ENCODE data around the gene HECTD1. TPM values are rescaled to one million over a fixed set of nuclear protein-coding genes. Genes with fewer than 3 reads are reported as not detected.
"Not testable (repeated sequence)": the region's sequence is repeated elsewhere in the genome, so short reads cannot be mapped to it uniquely, and the experiment has no call there.

Gene HECTD1
- total and polyA plus RNA-seq, 3 donors from 2014 or later: 124 to 235 (median 232) TPM

DNA sequence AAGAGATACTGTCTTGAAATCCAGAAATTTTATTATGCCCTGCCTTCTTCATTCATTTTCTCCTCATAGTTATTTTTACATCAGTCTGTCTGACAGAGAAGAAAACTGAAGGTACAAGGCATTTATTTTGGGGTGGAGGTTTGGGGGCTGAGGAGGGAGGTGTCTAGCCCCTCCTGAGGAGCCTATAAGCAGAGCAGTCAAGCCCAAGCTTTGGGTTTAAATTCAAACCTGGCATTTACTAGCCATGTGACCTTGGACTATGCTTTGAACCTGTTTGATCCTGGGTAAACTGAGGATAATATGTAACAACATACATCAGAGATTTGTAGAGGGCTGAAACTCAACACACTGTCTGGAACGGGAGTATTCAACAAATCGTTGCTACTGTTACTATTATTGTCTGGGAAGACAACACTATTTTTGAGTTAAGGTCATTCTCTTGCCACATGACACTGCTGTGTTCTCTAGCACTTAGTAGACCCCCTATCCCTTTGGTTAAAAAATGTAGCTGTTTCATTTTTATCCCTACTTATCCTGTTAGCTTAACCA, 115.4 kb downstream of the HECTD1 start:
- DNase-seq: no peak
- Histone ChIP-seq H3K36me3 (ENCODE audit: low read depth, missing control alignments) (no peaks in the 10 kb centered on the region), H3K27ac (no peak overlapping the region), H3K27me3 (no peaks in the 10 kb centered on the region), H3K9me3 (no peaks in the 10 kb centered on the region), H3K4me1 (no peaks in the 10 kb centered on the region), H3K4me3 (no peak overlapping the region)
- intact Hi-C loops (cut with DNase I; ENCODE audit: low total_unique reads): no loop called here
- WGBS, 2 donors: 42 to 50% methylated on average over 2 of the region's 2 CpGs
- TF ChIP-seq CTCF (IDR thresholded peaks at IDR 0.05) (no peak), POLR2A (IDR thresholded peaks at IDR 0.05) (no peak)

DNA sequence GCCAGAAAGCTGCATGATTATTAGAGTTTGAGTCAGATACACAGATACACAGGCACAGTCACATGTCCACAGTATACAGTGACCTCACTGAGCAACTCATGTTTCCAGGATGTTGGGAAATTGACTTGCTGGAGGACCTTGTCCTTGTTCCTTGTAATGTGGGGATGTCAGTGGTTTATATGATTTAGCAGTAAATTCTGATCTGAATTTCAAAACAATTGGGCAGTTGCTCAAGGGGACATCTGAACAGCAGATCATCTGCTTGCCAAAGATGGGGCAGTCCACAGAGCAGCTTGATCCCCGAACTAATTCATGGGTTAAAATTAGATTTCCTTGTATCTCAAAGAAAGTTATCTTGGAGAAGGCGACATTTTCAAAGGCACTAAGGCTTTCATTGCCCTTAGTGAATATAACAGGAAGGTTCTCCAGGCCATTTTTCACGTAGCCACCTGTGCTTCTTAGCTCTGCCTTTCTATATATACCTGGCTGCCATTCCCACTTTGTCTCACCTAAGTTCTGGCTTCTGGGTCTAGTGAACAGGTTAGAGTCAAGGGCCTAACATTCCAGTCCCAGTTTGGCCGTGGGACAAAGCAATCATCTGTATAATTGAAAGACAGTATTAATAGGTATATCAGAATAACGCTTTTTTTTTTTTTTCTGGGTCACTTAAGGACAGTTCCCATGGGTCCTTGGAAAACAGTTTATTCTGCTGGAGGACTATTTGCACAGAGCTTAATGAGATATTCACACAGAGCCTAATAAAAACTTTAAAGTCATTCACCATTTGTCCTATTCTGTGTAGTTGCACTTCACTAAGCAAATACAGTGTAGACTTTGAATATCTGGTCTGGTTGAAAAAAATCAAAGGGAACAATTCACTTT, 116.5 kb downstream of the HECTD1 start:
- intact Hi-C loops (cut with DNase I; ENCODE audit: low total_unique reads): no loop called here
- Histone ChIP-seq H3K4me3 (no peak overlapping the region), H3K27ac (peak overlapping the region; percentile 13 to 47), H3K4me1 (no peaks in the 10 kb centered on the region), H3K27me3 (no peaks in the 10 kb centered on the region), H3K9me3 (no peaks in the 10 kb centered on the region), H3K36me3 (ENCODE audit: low read depth, missing control alignments) (no peaks in the 10 kb centered on the region)
- no peak for TF ChIP-seq POLR2A (IDR thresholded peaks at IDR 0.05)
- no peak for TF ChIP-seq CTCF (IDR thresholded peaks at IDR 0.05)
- WGBS, 2 donors: 70 to 71% methylated on average over 5 of the region's 5 CpGs
- DNase-seq: peak; percentile 40

GRCh38 chr14:31086466-31086865, 121.1 kb downstream of the HECTD1 start:
- not testable (repeated sequence) for H3K4me3 ChIP-seq
- WGBS, 2 donors: 91 to 97% methylated on average over 9 of the region's 9 CpGs

GRCh38 chr14:31085027-31085426, 122.6 kb downstream of the HECTD1 start:
- no peaks in the 10 kb centered on the region for H3K4me1 ChIP-seq
- H3K4me3 ChIP-seq: no peak overlapping the region
- intact Hi-C loops (cut with DNase I; ENCODE audit: low total_unique reads): loop anchor here (10.0 kb wide), 1 partner anchor 110 kb away; no protein-coding TSS in a partner anchor
- TF ChIP-seq POLR2A (IDR thresholded peaks at IDR 0.05) (no peak), CTCF (IDR thresholded peaks at IDR 0.05) (no peak)
- H3K36me3 ChIP-seq (ENCODE audit: low read depth, missing control alignments): no peaks in the 10 kb centered on the region
- H3K9me3 ChIP-seq: no peaks in the 10 kb centered on the region
- DNase-seq: no peak
- no peaks in the 10 kb centered on the region for H3K27me3 ChIP-seq
- WGBS, 2 donors: 87 to 96% methylated on average over 3 of the region's 3 CpGs
- no peak overlapping the region for H3K27ac ChIP-seq

More at GRCh38 chr14:31086466-31086865, 121.1 kb downstream of the HECTD1 start:
- not testable (repeated sequence) for H3K27me3 ChIP-seq; H3K27ac ChIP-seq; H3K4me1 ChIP-seq; H3K9me3 ChIP-seq; DNase-seq; H3K36me3 ChIP-seq (ENCODE audit: low read depth, missing control alignments)
- intact Hi-C loops (cut with DNase I; ENCODE audit: low total_unique reads): loop anchor here (10.0 kb wide), 1 partner anchor 112 kb away; no protein-coding TSS in a partner anchor

DNA sequence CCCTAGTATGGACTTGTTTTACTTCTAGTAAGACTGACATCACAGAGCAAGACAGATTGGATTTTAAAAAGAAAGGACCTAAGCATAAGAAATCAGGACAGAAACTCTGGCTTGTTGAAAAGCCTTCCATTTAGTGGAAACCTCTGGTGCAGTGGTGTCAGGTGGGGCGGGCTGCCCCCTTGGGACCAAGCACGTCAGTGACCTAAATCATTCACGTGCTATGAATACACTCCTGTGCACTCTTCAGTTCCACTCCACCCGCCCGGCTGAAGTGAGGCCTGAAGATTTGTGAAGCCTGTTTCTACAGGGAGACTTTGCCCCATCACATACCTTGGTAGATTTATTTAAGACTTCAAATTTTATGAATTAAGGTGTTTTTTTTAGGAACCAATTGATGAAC, 123.2 kb downstream of the HECTD1 start:
- no peak for DNase-seq
- Histone ChIP-seq H3K27me3 (no peaks in the 10 kb centered on the region), H3K36me3 (ENCODE audit: low read depth, missing control alignments) (no peaks in the 10 kb centered on the region), H3K4me1 (no peaks in the 10 kb centered on the region), H3K9me3 (no peaks in the 10 kb centered on the region), H3K27ac (no peak overlapping the region), H3K4me3 (no peak overlapping the region)
- TF ChIP-seq POLR2A (IDR thresholded peaks at IDR 0.05) (no peak), CTCF (IDR thresholded peaks at IDR 0.05) (no peak)
- intact Hi-C loops (cut with DNase I; ENCODE audit: low total_unique reads): loop anchor here (10.0 kb wide), 1 partner anchor 110 kb away; no protein-coding TSS in a partner anchor
- WGBS, 2 donors: 87 to 91% methylated on average over 5 of the region's 5 CpGs

All from testis (tissue), 3 donors.